Stimulated activated naive CD8-positive, alpha-beta T cell treated with anti-CD3 and anti-CD28 coated beads, Interleukin-15, Interleukin-2, amounts not matched to agents 100 U/mL and 50 U/mL, for 24 hours (primary cell): ENCODE results near the gene S100A13.
"Not testable (repeated sequence)": the region's sequence is repeated elsewhere in the genome, so short reads cannot be mapped to it uniquely, and the experiment has no call there.

Experiments used
- ATAC-seq: fragments of 150-1000 bp; cut with Tn5 transposase; one replicate; pipeline ENCODE4 v1.10.0; 2021
- DNase-seq: peaks from one replicate; pipeline ENCODE4 v3.0.0; 2021

S100A13 gene

GRCh38 chr1:153648000-153648643 lies 20.8 kb upstream of the S100A13 start:
- ATAC-seq (no peak), DNase-seq (no peak)

- DNase-seq, result no peak
Observed at GRCh38 chr1:153647346-153647714, 20.0 kb upstream of the S100A13 start.

DNA sequence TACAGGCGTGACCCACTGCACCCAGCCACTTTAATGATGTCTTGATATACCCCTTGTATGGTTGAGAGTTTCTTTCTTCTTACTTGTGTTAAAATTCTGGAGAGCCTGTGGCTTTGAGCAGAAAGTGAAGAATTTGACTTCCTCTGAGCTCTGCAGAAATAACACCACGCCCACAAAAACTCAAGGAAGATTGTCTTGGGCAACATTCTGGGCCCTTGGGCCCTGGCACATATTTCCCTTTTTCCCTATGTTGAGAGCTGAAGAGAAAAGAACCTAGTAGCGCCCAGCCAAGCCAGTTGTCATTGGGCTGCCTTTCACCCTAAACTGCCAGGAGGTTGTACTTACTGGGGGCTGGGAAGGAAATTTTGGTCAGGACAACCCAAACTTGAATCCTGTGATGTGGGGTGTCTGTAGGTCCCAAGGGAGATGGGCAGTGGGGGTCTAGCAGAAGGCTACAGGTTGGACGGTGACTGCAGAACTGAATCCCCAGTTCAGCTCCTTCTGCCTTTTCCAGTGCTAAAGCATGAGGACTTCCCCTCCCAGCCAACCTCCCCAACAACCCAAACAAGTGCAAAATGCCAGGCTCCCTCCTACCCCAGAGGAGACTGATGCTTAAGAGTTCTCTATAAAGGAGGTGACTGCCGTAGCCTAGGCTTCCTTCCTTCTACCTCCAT lies 19.5 kb upstream of the S100A13 start:
- ATAC-seq, result no peak
- DNase-seq, result no peak

More at GRCh38 chr1:153647346-153647714, 20.0 kb upstream of the S100A13 start:
- no peak for ATAC-seq

GRCh38 chr1:153643816-153644215 lies 16.5 kb upstream of the S100A13 start:
- no peak for ATAC-seq

DNA sequence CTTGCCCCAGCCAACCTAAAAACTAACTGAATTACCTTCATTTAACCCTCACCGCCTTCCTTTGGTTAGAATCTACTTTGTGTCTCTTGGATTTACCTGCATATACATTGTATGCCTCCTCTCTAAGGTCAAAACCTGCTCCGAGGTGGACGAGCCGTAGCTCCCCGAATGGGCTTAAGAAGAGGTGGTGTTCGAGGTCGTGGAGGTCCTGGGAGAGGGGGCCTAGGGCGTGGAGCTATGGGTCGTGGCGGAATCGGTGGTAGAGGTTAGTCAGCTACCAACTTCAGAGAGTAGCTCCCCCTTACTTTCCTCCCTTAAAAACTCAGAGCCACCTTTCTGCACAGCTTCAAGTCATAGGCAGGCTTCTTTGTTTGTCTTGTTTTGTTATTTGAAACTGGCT lies 15.8 kb upstream of the S100A13 start:
- ATAC-seq, result no peak
- no peak for DNase-seq

More at GRCh38 chr1:153643816-153644215, 16.5 kb upstream of the S100A13 start:
- DNase-seq, result no peak

DNA sequence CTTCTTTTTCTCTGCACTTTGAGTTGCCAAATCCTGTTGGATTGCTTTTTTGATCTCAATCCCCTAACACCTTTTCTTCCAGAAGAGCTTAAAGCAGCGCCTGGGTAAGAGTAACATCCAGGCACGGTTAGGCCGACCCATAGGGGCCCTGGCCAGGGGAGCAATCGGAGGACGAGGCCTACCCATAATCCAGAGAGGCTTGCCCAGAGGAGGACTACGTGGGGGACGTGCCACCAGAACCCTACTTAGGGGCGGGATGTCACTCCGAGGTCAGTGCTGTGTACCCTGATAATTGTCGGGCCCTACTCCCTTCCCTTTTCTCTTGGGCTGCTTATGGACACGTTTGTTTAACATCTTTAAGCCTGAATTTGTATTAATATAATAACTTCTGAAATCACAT lies 14.9 kb upstream of the S100A13 start:
- DNase-seq, result no peak
- ATAC-seq, result no peak

DNA sequence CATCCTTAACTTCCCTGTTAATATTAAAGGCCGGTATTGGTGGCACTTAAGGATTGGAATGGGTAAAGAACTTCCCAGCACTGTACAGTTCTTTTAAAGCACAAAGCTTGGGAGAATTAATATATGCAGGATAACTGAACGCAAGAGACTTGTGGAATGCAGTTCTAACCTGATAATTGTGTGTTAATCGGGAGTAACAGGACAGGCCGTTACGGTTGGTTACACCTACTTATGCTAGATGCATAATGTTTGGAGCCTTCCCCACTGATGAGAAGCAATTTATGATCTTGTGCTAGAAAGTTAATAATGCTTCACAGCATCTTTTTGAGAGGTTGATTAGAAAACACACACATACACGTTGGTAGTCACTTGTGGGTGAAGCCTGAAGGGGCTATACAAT lies 13.6 kb upstream of the S100A13 start:
- ATAC-seq, result no peak
- no peak for DNase-seq

DNA sequence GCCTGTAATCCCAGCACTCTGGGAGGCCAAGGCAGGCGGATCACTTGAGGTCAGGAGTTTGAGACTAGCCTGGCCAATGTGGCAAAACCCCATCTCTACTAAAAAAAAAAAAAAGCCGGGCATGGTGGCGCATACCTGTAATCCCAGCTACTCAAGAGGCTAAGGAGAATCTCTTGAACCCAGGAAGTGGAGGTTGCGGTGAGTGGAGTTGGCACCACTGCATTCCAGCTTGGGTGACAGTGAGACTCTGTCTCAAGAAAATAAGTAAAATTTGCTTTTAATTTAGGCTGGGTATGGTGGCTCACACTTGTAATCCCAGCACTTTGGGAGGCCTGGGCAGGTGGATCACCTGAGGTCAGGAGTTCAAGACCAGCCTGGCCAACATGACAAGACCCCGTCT lies 12.9 kb upstream of the S100A13 start:
- ATAC-seq, DNase-seq: not testable (repeated sequence)

- ATAC-seq (no peak), DNase-seq (no peak)
Observed at GRCh38 chr1:153639280-153639679, 12.0 kb upstream of the S100A13 start.

GRCh38 chr1:153638261-153638660 lies 11.0 kb upstream of the S100A13 start:
- ATAC-seq (no peak), DNase-seq (no peak)

DNA sequence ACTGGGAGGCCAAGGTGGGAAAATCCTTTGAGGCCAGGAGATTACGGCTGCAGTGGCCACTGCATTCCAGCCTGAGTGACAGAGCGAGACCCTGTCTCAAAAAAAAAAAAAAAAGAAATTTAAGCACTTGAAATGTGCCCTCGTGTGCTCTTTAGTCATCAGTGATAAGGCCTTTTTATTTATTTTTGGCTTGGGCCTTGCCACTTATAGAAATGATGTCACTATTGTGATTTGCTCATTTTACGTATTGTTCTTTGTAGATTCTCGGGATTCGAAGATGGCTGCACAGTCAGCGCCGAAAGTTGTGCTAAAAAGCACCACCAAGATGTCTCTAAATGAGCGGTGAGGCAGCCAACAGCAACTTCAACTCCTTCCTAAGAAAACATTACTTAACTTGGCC lies 9.0 kb upstream of the S100A13 start:
- no peak for DNase-seq
- no peak for ATAC-seq

GRCh38 chr1:153635872-153636271 lies 8.6 kb upstream of the S100A13 start:
- DNase-seq (no peak), ATAC-seq (no peak)

- peak; percentile 91 for ATAC-seq
Observed at GRCh38 chr1:153633754-153634665, 6.7 kb upstream of the S100A13 start, which contains the start of gene CHTOP. CHTOP (plus strand) TSS chr1:153634066; CDS start chr1:153636589, 2,523 bp downstream.

GRCh38 chr1:153633161-153633753 lies 6.0 kb upstream of the S100A13 start:
- ATAC-seq, result no peak
- no peak for DNase-seq

More at GRCh38 chr1:153633754-153634665, 6.7 kb upstream of the S100A13 start, which contains the start of gene CHTOP:
- peak; percentile 96 for DNase-seq

- DNase-seq (peak; percentile 25), ATAC-seq (peak; percentile 11)
Observed at GRCh38 chr1:153631047-153632022, 4.0 kb upstream of the S100A13 start.

GRCh38 chr1:153630384-153630783 lies 3.1 kb upstream of the S100A13 start:
- ATAC-seq, result no peak

GRCh38 chr1:153629971-153630370 lies 2.7 kb upstream of the S100A13 start:
- ATAC-seq, result no peak
- no peak for DNase-seq

More at GRCh38 chr1:153630384-153630783, 3.1 kb upstream of the S100A13 start:
- DNase-seq, result no peak

GRCh38 chr1:153629343-153629665 lies 2.0 kb upstream of the S100A13 start:
- DNase-seq (no peak), ATAC-seq (no peak)

- ATAC-seq (no peak), DNase-seq (no peak)
Observed at GRCh38 chr1:153628638-153629342, 1.5 kb upstream of the S100A13 start.
